Gastroesophageal sphincter (tissue), 3 donors: ENCODE measurements around the gene RNF168.
"Not testable (repeated sequence)": the region's sequence is repeated elsewhere in the genome, so short reads cannot be mapped to it uniquely, and the experiment has no call there.

Experiments used
- EP300 ChIP-seq: sonication (generic); formaldehyde crosslinking; IDR thresholded peaks from one replicate; pipeline ENCODE4 v1.6.1; 2017; ENCODE audit warnings: antibody characterized with exemption, mild to moderate bottlenecking
- POLR2A ChIP-seq, 2 donors: fragments of 450-650 bp; IDR thresholded peaks; one replicate each; pipeline ENCODE4 v1.6.1; 2017; ENCODE audit warnings: antibody characterized with exemption in 2 of 2, mild to moderate bottlenecking in 2 of 2, moderate library complexity in 1 of 2
- POLR2AphosphoS5 ChIP-seq: sonication (generic); formaldehyde crosslinking; IDR thresholded peaks from one replicate; pipeline ENCODE4 v1.6.1; 2017; ENCODE audit warnings: antibody characterized with exemption
- TF ChIP-seq, protein P1 (sequence below), 4 experiments: fragments of 200-600 bp in 2 of 4; fragments of 450-650 bp in 2 of 4; sonication (generic) in 1 of 4; IDR thresholded peaks; one replicate each; pipeline ENCODE4 v1.5.1; 2017 to 2019; ENCODE audit warnings: antibody characterized with exemption in 4 of 4, mild to moderate bottlenecking in 2 of 4, moderate library complexity in 2 of 4

DNA sequence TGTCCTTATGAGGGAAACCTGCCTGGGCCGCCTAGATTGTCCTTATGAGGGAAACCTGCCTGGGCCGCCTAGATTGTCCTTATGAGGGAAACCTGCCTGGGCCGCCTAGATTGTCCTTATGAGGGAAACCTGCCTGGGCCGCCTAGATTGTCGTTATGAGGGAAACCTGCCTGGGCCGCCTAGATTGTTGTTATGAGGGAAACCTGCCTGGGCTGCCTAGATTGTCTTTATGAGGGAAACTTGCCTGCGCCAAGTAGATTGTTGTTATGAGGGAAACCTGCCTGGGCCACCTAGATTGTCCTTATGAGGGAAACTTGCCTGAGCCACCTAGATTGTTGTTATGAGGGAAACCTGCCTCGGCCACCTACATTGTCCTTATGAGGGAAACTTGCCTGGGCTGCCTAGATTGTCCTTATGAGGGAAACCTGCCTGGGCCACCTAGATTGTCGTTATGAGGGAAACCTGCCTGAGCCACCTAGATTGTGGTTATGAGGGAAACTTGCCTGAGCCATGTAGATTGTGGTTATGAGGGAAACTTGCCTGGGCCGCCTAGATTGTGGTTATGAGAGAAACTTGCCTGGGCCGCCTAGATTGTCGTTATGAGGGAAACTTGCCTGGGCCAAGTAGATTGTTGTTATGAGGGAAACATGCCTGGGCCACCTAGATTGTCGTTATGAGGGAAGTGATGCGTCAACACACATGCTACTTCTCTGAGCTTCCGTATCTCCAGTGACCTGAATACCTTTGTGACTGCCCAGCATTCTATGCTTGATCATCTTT is 8.3 kb upstream of the RNF168 start:
- TF ChIP-seq, protein P1, sequence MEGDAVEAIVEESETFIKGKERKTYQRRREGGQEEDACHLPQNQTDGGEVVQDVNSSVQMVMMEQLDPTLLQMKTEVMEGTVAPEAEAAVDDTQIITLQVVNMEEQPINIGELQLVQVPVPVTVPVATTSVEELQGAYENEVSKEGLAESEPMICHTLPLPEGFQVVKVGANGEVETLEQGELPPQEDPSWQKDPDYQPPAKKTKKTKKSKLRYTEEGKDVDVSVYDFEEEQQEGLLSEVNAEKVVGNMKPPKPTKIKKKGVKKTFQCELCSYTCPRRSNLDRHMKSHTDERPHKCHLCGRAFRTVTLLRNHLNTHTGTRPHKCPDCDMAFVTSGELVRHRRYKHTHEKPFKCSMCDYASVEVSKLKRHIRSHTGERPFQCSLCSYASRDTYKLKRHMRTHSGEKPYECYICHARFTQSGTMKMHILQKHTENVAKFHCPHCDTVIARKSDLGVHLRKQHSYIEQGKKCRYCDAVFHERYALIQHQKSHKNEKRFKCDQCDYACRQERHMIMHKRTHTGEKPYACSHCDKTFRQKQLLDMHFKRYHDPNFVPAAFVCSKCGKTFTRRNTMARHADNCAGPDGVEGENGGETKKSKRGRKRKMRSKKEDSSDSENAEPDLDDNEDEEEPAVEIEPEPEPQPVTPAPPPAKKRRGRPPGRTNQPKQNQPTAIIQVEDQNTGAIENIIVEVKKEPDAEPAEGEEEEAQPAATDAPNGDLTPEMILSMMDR (IDR thresholded peaks at IDR 0.05), result not testable (repeated sequence)
- not testable (repeated sequence) for TF ChIP-seq POLR2A (IDR thresholded peaks at IDR 0.05); POLR2AphosphoS5; EP300
